Natural killer cell (primary cell): Measurements from ENCODE around the gene IFNAR2. TPM values are rescaled to one million over a fixed set of nuclear protein-coding genes. Genes with fewer than 3 reads are reported as not detected.

Experiments used
- ATAC-seq, 3 donors: fragments of 150-1000 bp in 2 of 3; fragments of 200-7000 bp in 1 of 3; cut with Tn5 transposase; 1 replicate in 1 of 3; 2 replicates in 2 of 3; pipeline ENCODE4 v1.10.0; 2021; ENCODE audit warnings: mild to moderate bottlenecking in 2 of 3, moderate library complexity in 2 of 3
- DNase-seq, 2 donors: peaks; one replicate each; pipeline versions ENCODE4 v3.0.0 to v3.0.0-alpha.2; 2013 to 2021; ENCODE audit warnings: mixed read lengths in 1 of 2
- H3K27ac ChIP-seq: one replicate; pipeline ENCODE4 v1.5.1; 2013; ENCODE audit warnings: mild to moderate bottlenecking, low read length
- H3K27me3 ChIP-seq: one replicate; pipeline ENCODE4 v1.6.1; 2013; ENCODE audit warnings: low read length; ENCODE audit not compliant: control insufficient read depth, insufficient read depth
- H3K36me3 ChIP-seq: one replicate; pipeline ENCODE4 v1.6.1; 2013; ENCODE audit warnings: low read length; ENCODE audit not compliant: control insufficient read depth, insufficient read depth
- H3K4me1 ChIP-seq: one replicate; pipeline ENCODE4 v1.6.1; 2013; ENCODE audit warnings: low read length; ENCODE audit not compliant: control insufficient read depth, insufficient read depth
- H3K4me3 ChIP-seq: one replicate; pipeline ENCODE4 v1.5.1; 2013; ENCODE audit warnings: low read length
- H3K9me3 ChIP-seq: one replicate; pipeline ENCODE4 v1.6.1; 2013; ENCODE audit warnings: low read length; ENCODE audit not compliant: control insufficient read depth, insufficient read depth
- H3K27ac Mint-ChIP-seq, 2 donors: one replicate each; pipeline ENCODE4 v1.8.0; 2022; ENCODE audit warnings: mild to moderate bottlenecking in 2 of 2, mixed read lengths in 2 of 2, moderate library complexity in 1 of 2
- H3K27me3 Mint-ChIP-seq, 2 donors: one replicate each; pipeline ENCODE4 v1.8.0; 2022; ENCODE audit warnings: low read depth in 2 of 2, mixed read lengths in 2 of 2
- H3K36me3 Mint-ChIP-seq: one replicate; pipeline ENCODE4 v1.8.0; 2022; ENCODE audit warnings: mixed read lengths
- H3K4me1 Mint-ChIP-seq, 2 donors: one replicate each; pipeline ENCODE4 v1.8.0; 2022; ENCODE audit warnings: mixed read lengths in 2 of 2
- H3K4me3 Mint-ChIP-seq: one replicate; pipeline ENCODE4 v1.8.0; 2022; ENCODE audit warnings: mild to moderate bottlenecking, moderate library complexity, mixed read lengths
- H3K9me3 Mint-ChIP-seq, 2 donors: one replicate each; pipeline ENCODE4 v1.8.0; 2022; ENCODE audit warnings: mixed read lengths in 2 of 2
- CTCF ChIP-seq: fragments of 200-600 bp; IDR thresholded peaks from one replicate; pipeline ENCODE4 v1.8.0; 2022; ENCODE audit warnings: antibody characterized with exemption
- WGBS: methylation state at CpG from one replicate; pipeline ENCODE4 v1.1.7; 2013; ENCODE audit warnings: missing lambda C conversion rate; ENCODE audit not compliant: insufficient coverage; 5-methylcytosine and 5-hydroxymethylcytosine counted together
- intact Hi-C: fragments of 100-400 bp; cut with micrococcal nuclease; formaldehyde crosslinking; loops from one replicate; pipeline ENCODE4 v1.14.2; 2022
- total RNA-seq, 4 donors: library from RNA; stranded (reverse); fragments of 120-200 nt in 1 of 4; gene quantifications; one replicate each; pipeline versions ENCODE4 v1.2.3 to v1.2.4, GENCODE V29; 2013 to 2022

IFNAR2 gene
- total RNA-seq, 3 donors from 2014 or later (not counting 1 experiment from before 2014, with no cell fraction given) = 65.4 to 105 (median 70.9) TPM

DNA sequence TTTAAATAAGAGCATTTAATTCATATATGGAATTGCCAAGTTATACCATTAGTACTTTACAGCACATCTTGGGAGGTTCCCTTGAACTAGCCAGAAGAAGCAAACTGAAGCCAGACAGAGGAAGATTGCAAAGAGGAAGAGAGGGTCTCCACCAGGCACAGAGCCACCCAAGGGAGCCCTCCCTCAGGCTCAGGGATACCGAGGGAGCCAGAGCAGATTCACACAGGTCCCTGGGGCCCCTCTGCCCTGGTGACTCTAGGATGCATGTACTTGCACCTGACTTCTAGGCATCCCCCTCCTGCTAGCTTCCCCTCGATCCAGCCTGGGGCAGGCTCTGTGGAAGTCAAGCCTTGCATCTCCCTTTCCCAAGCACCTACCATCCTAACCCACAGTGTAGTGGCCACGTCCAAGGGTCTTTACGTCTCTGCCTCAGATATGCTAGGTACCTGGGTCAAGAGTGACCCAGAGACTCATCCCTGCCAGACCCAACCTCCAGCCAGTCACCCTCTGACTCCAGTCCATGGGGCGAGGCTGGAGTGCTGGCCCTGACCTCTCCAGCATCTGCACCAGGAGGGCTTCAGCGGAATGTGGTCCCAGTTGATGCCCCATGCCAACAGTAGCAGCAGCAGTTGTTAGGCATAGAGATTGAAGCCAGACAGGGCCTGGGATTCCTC is 6.4 kb downstream of the IFNAR2 start:
- DNase-seq (no peak), ATAC-seq (no peak)
- H3K27ac Mint-ChIP-seq = peak overlapping the region; percentile 91 to 97
- Histone ChIP-seq H3K36me3 (peaks cover 5% of the 10 kb centered on the region), H3K9me3 (no peaks in the 10 kb centered on the region), H3K27ac (peak overlapping the region; percentile 30), H3K4me3 (no peak overlapping the region), H3K27me3 (no peaks in the 10 kb centered on the region), H3K4me1 (peaks cover 69% of the 10 kb centered on the region)
- no peaks in the 10 kb centered on the region for H3K9me3 Mint-ChIP-seq
- no peaks in the 10 kb centered on the region for H3K27me3 Mint-ChIP-seq
- WGBS = 93% methylated on average over 6 of the region's 6 CpGs
- H3K36me3 Mint-ChIP-seq = peaks cover 18% of the 10 kb centered on the region
- TF ChIP-seq CTCF = no peak
- H3K4me3 Mint-ChIP-seq = peak overlapping the region; percentile 85
- H3K4me1 Mint-ChIP-seq = peaks cover 90 to 92% of the 10 kb centered on the region in 2 donors
- intact Hi-C loops = loop anchor here (5.0 kb wide), 1 partner anchor 86 kb away; the partner anchor contains the start of gene IFNAR1

GRCh38 chr21:33236766-33237165 is 7.0 kb downstream of the IFNAR2 start:
- H3K9me3 Mint-ChIP-seq = no peaks in the 10 kb centered on the region
- peak overlapping the region; percentile 85 for H3K4me3 Mint-ChIP-seq
- peaks cover 15% of the 10 kb centered on the region for H3K36me3 Mint-ChIP-seq
- H3K27ac ChIP-seq = peak overlapping the region; percentile 30
- 77% methylated on average over 2 of the region's 2 CpGs for WGBS
- H3K4me3 ChIP-seq = no peak overlapping the region
- no peaks in the 10 kb centered on the region for H3K9me3 ChIP-seq
- H3K27me3 Mint-ChIP-seq = no peaks in the 10 kb centered on the region
- H3K4me1 ChIP-seq = peaks cover 69% of the 10 kb centered on the region
- no peak for TF ChIP-seq CTCF
- peaks cover 5% of the 10 kb centered on the region for H3K36me3 ChIP-seq
- H3K27ac Mint-ChIP-seq = peak overlapping the region; percentile 91 to 97
- H3K4me1 Mint-ChIP-seq = peaks cover 91 to 94% of the 10 kb centered on the region in 2 donors
- no peak for DNase-seq
- H3K27me3 ChIP-seq = no peaks in the 10 kb centered on the region
- ATAC-seq = no peak
- intact Hi-C loops = loop anchor here (5.0 kb wide), 1 partner anchor 86 kb away; the partner anchor contains the start of gene IFNAR1

DNA sequence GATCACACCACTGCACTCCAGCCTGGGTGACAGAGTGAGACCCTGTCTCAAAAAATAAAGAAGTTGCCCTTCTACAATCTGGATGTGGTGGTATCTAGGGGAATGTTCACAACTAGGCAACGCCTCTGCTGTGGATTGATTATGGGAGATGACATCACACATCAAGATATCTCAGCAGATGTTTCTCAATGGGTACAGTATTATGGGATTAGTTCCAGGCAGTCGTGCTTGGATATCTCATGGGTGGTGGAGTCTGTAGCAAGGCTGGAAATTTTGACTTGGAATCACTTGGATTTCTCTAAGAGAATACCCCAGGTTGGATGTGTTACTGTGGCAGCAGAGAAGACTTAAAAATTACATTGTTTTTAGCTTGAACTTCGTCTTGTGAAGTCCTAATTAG is 7.7 kb downstream of the IFNAR2 start:
- Histone ChIP-seq H3K27me3 (no peaks in the 10 kb centered on the region), H3K4me3 (no peak overlapping the region), H3K36me3 (peaks cover 10% of the 10 kb centered on the region), H3K4me1 (peaks cover 70% of the 10 kb centered on the region), H3K27ac (peak overlapping the region; percentile 84), H3K9me3 (no peaks in the 10 kb centered on the region)
- Mint-ChIP-seq H3K9me3 (no peaks in the 10 kb centered on the region), H3K27me3 (no peaks in the 10 kb centered on the region), H3K36me3 (peaks cover 10% of the 10 kb centered on the region), H3K4me1 (peaks cover 90 to 93% of the 10 kb centered on the region in 2 donors), H3K4me3 (peak overlapping the region; percentile 85), H3K27ac (peak overlapping the region; percentile 91 to 97)
- WGBS = 79% methylated on average over 3 of the region's 3 CpGs
- intact Hi-C loops = loop anchor here (5.0 kb wide), 1 partner anchor 85 kb away; the partner anchor contains the start of gene IFNAR1
- no peak for TF ChIP-seq CTCF
- ATAC-seq (no peak), DNase-seq (no peak)
